ENCODE results near the gene OR2A14.

OR2A14 gene

GRCh38 chr7:144142187-144142586 is 19.2 kb downstream of the OR2A14 start:
- H4K12ac ChIP-seq (ENCODE audit: low read depth, low read length), result no peak overlapping the region

GRCh38 chr7:144144426-144144825 is 21.4 kb downstream of the OR2A14 start:
- Histone ChIP-seq H3K79me1 (ENCODE audit: low read length) (no peaks in the 10 kb centered on the region), H3K27me3 (ENCODE audit: insufficient read depth, low read length) (no peaks in the 10 kb centered on the region), H3K23ac (ENCODE audit: low read length) (no peak overlapping the region), H2BK120ac (ENCODE audit: insufficient read depth, low read length, poor library complexity) (no peak overlapping the region), H3K4me3 (ENCODE audit: low read depth, low read length) (no peak overlapping the region), H3K36me3 (ENCODE audit: control insufficient read depth in 1 of 2, insufficient read depth in 2 of 2, low read length in 2 of 2) (no peaks in the 10 kb centered on the region), H4K91ac (ENCODE audit: low read depth, low read length) (no peak overlapping the region), H4K8ac (ENCODE audit: low read depth, low read length) (no peak overlapping the region), H3K9ac (ENCODE audit: low read length) (no peak overlapping the region), H3K14ac (ENCODE audit: low read length) (no peak overlapping the region), H3K79me2 (ENCODE audit: control insufficient read depth, insufficient read depth, low read length, poor library complexity) (no peaks in the 10 kb centered on the region), H3K4ac (ENCODE audit: low read depth, low read length) (no peak overlapping the region), H3K4me1 (ENCODE audit: control insufficient read depth in 1 of 2, insufficient read depth in 2 of 2, low read length in 2 of 2) (no peaks in the 10 kb centered on the region), H2AK5ac (ENCODE audit: low read length) (no peak overlapping the region), H3K27ac (ENCODE audit: low read depth, low read length) (no peak overlapping the region), H4K12ac (ENCODE audit: low read depth, low read length) (no peak overlapping the region), H2AFZ (ENCODE audit: insufficient read depth, low read length, poor library complexity) (no peak overlapping the region), H2BK12ac (ENCODE audit: low read length) (no peak overlapping the region), H3K18ac (ENCODE audit: low read length) (no peak overlapping the region), H3K9me3 (ENCODE audit: insufficient read depth, low read depth, low read length) (peaks cover 6% of the 10 kb centered on the region), H3K4me2 (ENCODE audit: low read length) (no peak overlapping the region), H2BK5ac (ENCODE audit: low read depth, low read length, poor library complexity) (no peak overlapping the region)
- WGBS (ENCODE audit: extremely low coverage, insufficient coverage, insufficient read length), result no CpG with 5 or more reads among the region's 3 CpGs
- no peak for DNase-seq

More at GRCh38 chr7:144142187-144142586, 19.2 kb downstream of the OR2A14 start:
- Histone ChIP-seq H3K4ac (ENCODE audit: low read depth, low read length) (no peak overlapping the region), H3K27me3 (ENCODE audit: insufficient read depth, low read length) (no peaks in the 10 kb centered on the region), H3K4me2 (ENCODE audit: low read length) (no peak overlapping the region), H3K9ac (ENCODE audit: low read length) (no peak overlapping the region), H2BK120ac (ENCODE audit: insufficient read depth, low read length, poor library complexity) (no peak overlapping the region), H3K14ac (ENCODE audit: low read length) (no peak overlapping the region), H3K79me1 (ENCODE audit: low read length) (no peaks in the 10 kb centered on the region), H3K36me3 (ENCODE audit: control insufficient read depth in 1 of 2, insufficient read depth in 2 of 2, low read length in 2 of 2) (no peaks in the 10 kb centered on the region), H3K4me3 (ENCODE audit: low read depth, low read length) (no peak overlapping the region), H3K79me2 (ENCODE audit: control insufficient read depth, insufficient read depth, low read length, poor library complexity) (no peaks in the 10 kb centered on the region), H2BK5ac (ENCODE audit: low read depth, low read length, poor library complexity) (no peak overlapping the region), H2BK12ac (ENCODE audit: low read length) (no peak overlapping the region), H4K91ac (ENCODE audit: low read depth, low read length) (no peak overlapping the region), H3K4me1 (ENCODE audit: control insufficient read depth in 1 of 2, insufficient read depth in 2 of 2, low read length in 2 of 2) (no peaks in the 10 kb centered on the region), H4K8ac (ENCODE audit: low read depth, low read length) (no peak overlapping the region), H2AFZ (ENCODE audit: insufficient read depth, low read length, poor library complexity) (no peak overlapping the region), H2AK5ac (ENCODE audit: low read length) (no peak overlapping the region), H3K9me3 (ENCODE audit: insufficient read depth, low read depth, low read length) (peaks cover 4% of the 10 kb centered on the region), H3K18ac (ENCODE audit: low read length) (no peak overlapping the region), H3K23ac (ENCODE audit: low read length) (no peak overlapping the region), H3K27ac (ENCODE audit: low read depth, low read length) (no peak overlapping the region)
- DNase-seq, result no peak
- WGBS (ENCODE audit: extremely low coverage, insufficient coverage, insufficient read length), result no CpG with 5 or more reads among the region's 3 CpGs

GRCh38 chr7:144148224-144148827 is 25.4 kb downstream of the OR2A14 start:
- Histone ChIP-seq H2AFZ (ENCODE audit: insufficient read depth, low read length, poor library complexity) (no peak overlapping the region), H4K12ac (ENCODE audit: low read depth, low read length) (no peak overlapping the region), H2AK5ac (ENCODE audit: low read length) (no peak overlapping the region), H3K4ac (ENCODE audit: low read depth, low read length) (no peak overlapping the region), H3K9me3 (ENCODE audit: insufficient read depth, low read depth, low read length) (peaks cover 6% of the 10 kb centered on the region), H3K4me3 (ENCODE audit: low read depth, low read length) (no peak overlapping the region), H3K4me2 (ENCODE audit: low read length) (no peak overlapping the region), H3K14ac (ENCODE audit: low read length) (no peak overlapping the region), H2BK120ac (ENCODE audit: insufficient read depth, low read length, poor library complexity) (no peak overlapping the region), H3K27me3 (ENCODE audit: insufficient read depth, low read length) (no peaks in the 10 kb centered on the region), H3K79me2 (ENCODE audit: control insufficient read depth, insufficient read depth, low read length, poor library complexity) (no peaks in the 10 kb centered on the region), H3K79me1 (ENCODE audit: low read length) (no peaks in the 10 kb centered on the region), H2BK5ac (ENCODE audit: low read depth, low read length, poor library complexity) (no peak overlapping the region), H4K91ac (ENCODE audit: low read depth, low read length) (no peak overlapping the region), H3K9ac (ENCODE audit: low read length) (no peak overlapping the region), H2BK12ac (ENCODE audit: low read length) (no peak overlapping the region), H4K8ac (ENCODE audit: low read depth, low read length) (no peak overlapping the region), H3K18ac (ENCODE audit: low read length) (no peak overlapping the region), H3K4me1 (ENCODE audit: control insufficient read depth in 1 of 2, insufficient read depth in 2 of 2, low read length in 2 of 2) (no peaks in the 10 kb centered on the region), H3K27ac (ENCODE audit: low read depth, low read length) (no peak overlapping the region), H3K36me3 (ENCODE audit: control insufficient read depth in 1 of 2, insufficient read depth in 2 of 2, low read length in 2 of 2) (no peaks in the 10 kb centered on the region), H3K23ac (ENCODE audit: low read length) (no peak overlapping the region)
- no CpG with 5 or more reads among the region's 2 CpGs for WGBS (ENCODE audit: extremely low coverage, insufficient coverage, insufficient read length)
- no peak for DNase-seq

- Histone ChIP-seq H2BK120ac (ENCODE audit: insufficient read depth, low read length, poor library complexity) (no peak overlapping the region), H3K4ac (ENCODE audit: low read depth, low read length) (no peak overlapping the region), H3K14ac (ENCODE audit: low read length) (no peak overlapping the region), H2BK5ac (ENCODE audit: low read depth, low read length, poor library complexity) (no peak overlapping the region), H3K27ac (ENCODE audit: low read depth, low read length) (no peak overlapping the region), H4K91ac (ENCODE audit: low read depth, low read length) (no peak overlapping the region), H2BK12ac (ENCODE audit: low read length) (no peak overlapping the region), H3K4me1 (ENCODE audit: control insufficient read depth in 1 of 2, insufficient read depth in 2 of 2, low read length in 2 of 2) (no peaks in the 10 kb centered on the region), H2AK5ac (ENCODE audit: low read length) (no peak overlapping the region), H3K23ac (ENCODE audit: low read length) (no peak overlapping the region), H3K79me1 (ENCODE audit: low read length) (no peaks in the 10 kb centered on the region), H3K36me3 (ENCODE audit: control insufficient read depth in 1 of 2, insufficient read depth in 2 of 2, low read length in 2 of 2) (no peaks in the 10 kb centered on the region), H3K4me3 (ENCODE audit: low read depth, low read length) (no peak overlapping the region), H3K27me3 (ENCODE audit: insufficient read depth, low read length) (no peaks in the 10 kb centered on the region), H3K79me2 (ENCODE audit: control insufficient read depth, insufficient read depth, low read length, poor library complexity) (no peaks in the 10 kb centered on the region), H3K9me3 (ENCODE audit: insufficient read depth, low read depth, low read length) (no peaks in the 10 kb centered on the region), H3K9ac (ENCODE audit: low read length) (no peak overlapping the region), H3K18ac (ENCODE audit: low read length) (no peak overlapping the region), H4K8ac (ENCODE audit: low read depth, low read length) (no peak overlapping the region), H2AFZ (ENCODE audit: insufficient read depth, low read length, poor library complexity) (no peak overlapping the region), H4K12ac (ENCODE audit: low read depth, low read length) (no peak overlapping the region), H3K4me2 (ENCODE audit: low read length) (no peak overlapping the region)
- no CpG with 5 or more reads among the region's 1 CpG for WGBS (ENCODE audit: extremely low coverage, insufficient coverage, insufficient read length)
- DNase-seq, result no peak
These were observed 35.9 kb downstream of the OR2A14 start for GRCh38 chr7:144158861-144159260.

Data from trophoblast cell (in vitro differentiated cells and primary cell).